Neural cell (in vitro differentiated cells): ENCODE data around the gene HAND2. TPM values are rescaled to one million over a fixed set of nuclear protein-coding genes. Genes with fewer than 3 reads are reported as not detected.

Experiments used
- H2AFZ ChIP-seq: fragments of 200-600, 300-800 bp; sonication (generic), shearing (Covaris generic); 2 replicates; pipeline ENCODE4 v1.6.0; 2014; ENCODE audit warnings: low read depth, mild to moderate bottlenecking, antibody characterized with exemption, low read length, moderate library complexity
- H3F3A ChIP-seq: fragments of 200-600 bp; shearing (Covaris generic); 2 replicates; pipeline ENCODE4 v1.6.1; 2016; ENCODE audit warnings: mild to moderate bottlenecking, moderate library complexity, mixed read lengths, antibody characterized with exemption, low read length; ENCODE audit not compliant: insufficient read depth, poor library complexity, severe bottlenecking
- H3K27ac ChIP-seq: fragments of 200-600, 300-800 bp; sonication (generic), shearing (Covaris generic); 2 replicates; pipeline ENCODE4 v1.5.1; 2014; ENCODE audit warnings: mild to moderate bottlenecking, low read length, moderate library complexity
- H3K27me3 ChIP-seq: fragments of 300-800, 200-600 bp; sonication (generic), shearing (Covaris generic); 2 replicates; pipeline ENCODE4 v1.6.0; 2014; ENCODE audit warnings: mild to moderate bottlenecking, low read depth, low read length, moderate library complexity; ENCODE audit not compliant: insufficient read depth
- H3K36me3 ChIP-seq: fragments of 300-800, 200-600 bp; sonication (generic), shearing (Covaris generic); 2 replicates; pipeline ENCODE4 v1.5.1; 2014; ENCODE audit warnings: mild to moderate bottlenecking, antibody characterized with exemption, low read length, moderate library complexity; ENCODE audit not compliant: insufficient read depth
- H3K4me2 ChIP-seq: fragments of 300-800, 200-600 bp; sonication (generic), shearing (Covaris generic); 2 replicates; pipeline ENCODE4 v1.6.0; 2014; ENCODE audit warnings: mild to moderate bottlenecking, low read length
- H3K4me3 ChIP-seq: fragments of 300-800, 200-600 bp; sonication (generic), shearing (Covaris generic); 2 replicates; pipeline ENCODE4 v1.5.1; 2014; ENCODE audit warnings: mild to moderate bottlenecking, low read length, moderate library complexity
- H3K79me2 ChIP-seq: fragments of 200-600 bp; shearing (Covaris generic); replicated peaks from 2 replicates; pipeline ENCODE4 v1.6.0; 2014; ENCODE audit warnings: mild to moderate bottlenecking, low read length, moderate library complexity; ENCODE audit not compliant: insufficient read depth
- H3K9ac ChIP-seq: fragments of 300-800, 200-600 bp; sonication (generic), shearing (Covaris generic); 2 replicates; pipeline ENCODE4 v1.6.1; 2016; ENCODE audit warnings: mild to moderate bottlenecking, low read length, mixed read lengths
- H3K9me2 ChIP-seq: fragments of 200-600 bp; shearing (Covaris generic); 2 replicates; pipeline ENCODE4 v1.6.1; 2016; ENCODE audit warnings: mild to moderate bottlenecking, low read length, mixed read lengths; ENCODE audit not compliant: insufficient read depth
- H3K9me3 ChIP-seq: fragments of 200-600, 300-800 bp; sonication (generic), shearing (Covaris generic); 2 replicates; pipeline ENCODE4 v1.6.1; 2016; ENCODE audit warnings: mild to moderate bottlenecking, mixed run types, low read length, moderate library complexity, mixed read lengths
- H4K20me1 ChIP-seq: fragments of 200-600 bp; shearing (Covaris generic); 2 replicates; pipeline ENCODE4 v1.6.1; 2016; ENCODE audit warnings: mild to moderate bottlenecking, mixed run types; ENCODE audit not compliant: insufficient read depth
- CTCF ChIP-seq: fragments of 450-650 bp; IDR thresholded peaks from 2 replicates; pipeline ENCODE4 v1.5.1; 2014; ENCODE audit warnings: antibody characterized with exemption, mild to moderate bottlenecking, moderate library complexity; ENCODE audit not compliant: poor library complexity, severe bottlenecking
- EP300 ChIP-seq: fragments of 450-650 bp; conservative IDR thresholded peaks from 2 replicates; pipeline ENCODE4 v1.6.1; 2014; ENCODE audit warnings: antibody characterized with exemption, mild to moderate bottlenecking, moderate library complexity; ENCODE audit not compliant: poor library complexity, severe bottlenecking
- EZH2 ChIP-seq: fragments of 200-600, 300-800 bp; shearing (Covaris generic), sonication (generic); IDR thresholded peaks from 2 replicates; pipeline ENCODE4 v1.6.1; 2014; ENCODE audit warnings: antibody characterized with exemption, low read length, borderline replicate concordance, mild to moderate bottlenecking; ENCODE audit not compliant: insufficient read depth, poor library complexity, severe bottlenecking
- MXI1 ChIP-seq: fragments of 450-650 bp; conservative IDR thresholded peaks from 2 replicates; pipeline ENCODE4 v1.6.1; 2014; ENCODE audit warnings: antibody characterized with exemption, mild to moderate bottlenecking; ENCODE audit not compliant: poor library complexity, severe bottlenecking
- POLR2AphosphoS5 ChIP-seq: IDR thresholded peaks from 2 replicates; pipeline ENCODE4 v1.6.1; 2012
- RAD21 ChIP-seq: fragments of 450-650 bp; conservative IDR thresholded peaks from 2 replicates; pipeline ENCODE4 v1.6.1; 2014; ENCODE audit warnings: antibody characterized with exemption, mild to moderate bottlenecking, moderate library complexity
- REST ChIP-seq: IDR thresholded peaks from 2 replicates; pipeline ENCODE4 v1.6.1; 2012; ENCODE audit warnings: borderline replicate concordance
- SMC3 ChIP-seq: fragments of 450-650 bp; conservative IDR thresholded peaks from 2 replicates; pipeline ENCODE4 v1.6.1; 2014; ENCODE audit warnings: antibody characterized with exemption, mild to moderate bottlenecking, moderate library complexity; ENCODE audit not compliant: poor library complexity
- TAF1 ChIP-seq: IDR thresholded peaks from 2 replicates; pipeline ENCODE4 v1.6.1; 2012; ENCODE audit warnings: low read depth
- polyA plus RNA-seq: library from polyadenylated mRNA; depleted of rRNA; stranded (reverse); fragments of >200 nt; gene quantifications from 2 replicates; pipeline ENCODE4 v1.2.3, GENCODE V29; 2014

The HAND2 gene
- polyA plus RNA-seq, 1 donor from 2014 or later = not detected

GRCh38 chr4:173489514-173489913 lies 40.5 kb downstream of the HAND2 start:
- H4K20me1 ChIP-seq = no peaks in the 10 kb centered on the region
- H3K9ac ChIP-seq = no peak overlapping the region
- no peaks in the 10 kb centered on the region for H3F3A ChIP-seq
- no peak overlapping the region for H3K4me3 ChIP-seq
- H3K9me2 ChIP-seq = no peaks in the 10 kb centered on the region
- H2AFZ ChIP-seq = no peak overlapping the region
- no peak overlapping the region for H3K27ac ChIP-seq
- H3K9me3 ChIP-seq = peaks cover 2% of the 10 kb centered on the region
- no peaks in the 10 kb centered on the region for H3K36me3 ChIP-seq
- no peak overlapping the region for H3K4me2 ChIP-seq
- H3K27me3 ChIP-seq = peaks cover 15% of the 10 kb centered on the region
- TF ChIP-seq MXI1 (no peak), EZH2 (no peak), RAD21 (no peak), TAF1 (no peak), REST (no peak), EP300 (no peak), POLR2AphosphoS5 (no peak), CTCF (no peak), SMC3 (no peak)
- H3K79me2 ChIP-seq = no peaks in the 10 kb centered on the region

GRCh38 chr4:173488656-173489055 lies 41.4 kb downstream of the HAND2 start:
- Histone ChIP-seq H3K36me3 (no peaks in the 10 kb centered on the region), H3K9me2 (no peaks in the 10 kb centered on the region), H3K9me3 (no peaks in the 10 kb centered on the region), H4K20me1 (no peaks in the 10 kb centered on the region), H3K4me2 (no peak overlapping the region), H3F3A (no peaks in the 10 kb centered on the region), H2AFZ (no peak overlapping the region), H3K9ac (no peak overlapping the region), H3K4me3 (no peak overlapping the region), H3K79me2 (no peaks in the 10 kb centered on the region), H3K27ac (no peak overlapping the region), H3K27me3 (peaks cover 7% of the 10 kb centered on the region)
- TF ChIP-seq SMC3 (no peak), TAF1 (no peak), POLR2AphosphoS5 (no peak), EZH2 (no peak), REST (no peak), MXI1 (no peak), EP300 (no peak), RAD21 (no peak), CTCF (no peak)
